Stimulated activated CD4-positive, alpha-beta T cell treated with anti-CD3 and anti-CD28 coated beads, Interleukin-4, amount 100 ng/mL, for 48 hours (primary cell): ENCODE data around the gene NDUFB10.

Experiments used
- DNase-seq, 2 donors: peaks; one replicate each; pipeline ENCODE4 v3.0.0-alpha.2; 2020; ENCODE audit warnings: low read depth in 2 of 2

Gene NDUFB10

DNA sequence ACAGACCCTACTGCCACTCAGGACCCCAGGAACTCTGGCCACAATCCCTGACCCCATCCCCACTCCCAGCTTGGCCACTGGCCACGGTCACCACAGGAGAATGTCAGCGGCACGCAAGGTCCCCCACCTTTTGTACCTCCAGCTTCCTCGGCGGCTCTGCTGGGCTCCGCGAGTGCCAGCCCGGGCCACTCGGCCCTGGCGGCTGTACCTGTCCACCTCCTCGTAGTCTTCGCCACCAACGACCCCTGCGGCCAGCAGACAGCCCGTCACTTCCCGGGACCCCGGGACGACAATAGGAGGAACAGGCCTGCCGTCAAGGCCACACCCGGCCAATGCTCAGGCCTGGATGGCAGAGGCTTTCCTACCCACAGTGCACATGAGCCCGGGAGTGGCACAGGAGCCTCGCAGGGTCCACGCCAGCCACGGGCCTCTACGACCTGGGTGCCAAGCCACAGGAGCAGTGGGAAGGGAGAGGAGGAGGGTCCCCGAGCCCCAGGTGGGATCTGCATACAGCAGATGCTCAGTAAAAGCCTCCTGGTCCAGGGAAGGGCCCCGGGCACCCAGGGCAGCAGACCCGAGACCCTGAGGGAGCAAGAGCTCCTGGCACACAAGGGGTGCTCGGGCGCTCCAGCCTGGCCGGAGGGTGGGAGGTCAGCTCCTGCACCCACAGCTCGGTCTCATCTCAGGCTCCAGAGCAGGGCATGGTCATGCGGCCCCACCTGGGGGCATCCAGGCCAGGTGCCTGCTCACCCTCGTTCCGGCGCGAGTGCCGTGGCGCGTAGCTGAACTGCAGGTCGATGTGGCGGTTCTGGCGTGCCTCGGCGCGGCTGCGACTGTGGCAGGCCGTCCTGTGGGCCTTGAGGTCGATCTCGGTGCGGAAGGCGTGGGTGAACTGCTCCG is 42.4 kb downstream of the NDUFB10 start:
- DNase-seq: no peak

GRCh38 chr16:2002406-2003230 is 43.3 kb downstream of the NDUFB10 start:
- no peak for DNase-seq

DNA sequence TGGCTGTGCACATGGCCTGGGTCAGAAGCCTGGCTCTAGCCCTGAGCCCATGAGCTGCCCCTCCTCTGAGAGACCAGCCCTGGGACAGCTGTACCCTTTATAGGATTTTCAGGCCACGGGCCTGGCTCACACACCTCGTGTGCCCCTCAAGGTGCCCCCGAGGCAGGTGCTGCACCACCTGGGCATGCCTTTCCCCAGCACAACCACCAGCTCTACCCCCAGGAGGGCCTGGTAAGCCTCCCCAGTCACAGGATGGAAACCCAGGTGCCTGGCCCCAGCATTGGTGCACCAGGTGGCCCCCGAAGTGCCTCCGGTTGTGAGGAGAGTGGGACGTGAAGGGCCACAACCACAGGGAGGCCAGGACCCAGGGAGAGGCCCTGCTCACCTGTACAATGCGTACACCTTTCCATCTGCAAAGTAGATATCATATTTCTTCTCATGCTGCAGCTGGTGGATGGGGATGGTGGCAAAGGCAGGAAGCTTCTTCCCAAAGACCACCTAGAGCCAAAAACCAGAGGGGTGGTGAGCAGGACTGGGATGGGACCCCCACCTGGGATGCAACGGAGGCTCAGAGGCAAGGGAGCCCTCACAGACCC is 44.0 kb downstream of the NDUFB10 start:
- DNase-seq: no peak

DNA sequence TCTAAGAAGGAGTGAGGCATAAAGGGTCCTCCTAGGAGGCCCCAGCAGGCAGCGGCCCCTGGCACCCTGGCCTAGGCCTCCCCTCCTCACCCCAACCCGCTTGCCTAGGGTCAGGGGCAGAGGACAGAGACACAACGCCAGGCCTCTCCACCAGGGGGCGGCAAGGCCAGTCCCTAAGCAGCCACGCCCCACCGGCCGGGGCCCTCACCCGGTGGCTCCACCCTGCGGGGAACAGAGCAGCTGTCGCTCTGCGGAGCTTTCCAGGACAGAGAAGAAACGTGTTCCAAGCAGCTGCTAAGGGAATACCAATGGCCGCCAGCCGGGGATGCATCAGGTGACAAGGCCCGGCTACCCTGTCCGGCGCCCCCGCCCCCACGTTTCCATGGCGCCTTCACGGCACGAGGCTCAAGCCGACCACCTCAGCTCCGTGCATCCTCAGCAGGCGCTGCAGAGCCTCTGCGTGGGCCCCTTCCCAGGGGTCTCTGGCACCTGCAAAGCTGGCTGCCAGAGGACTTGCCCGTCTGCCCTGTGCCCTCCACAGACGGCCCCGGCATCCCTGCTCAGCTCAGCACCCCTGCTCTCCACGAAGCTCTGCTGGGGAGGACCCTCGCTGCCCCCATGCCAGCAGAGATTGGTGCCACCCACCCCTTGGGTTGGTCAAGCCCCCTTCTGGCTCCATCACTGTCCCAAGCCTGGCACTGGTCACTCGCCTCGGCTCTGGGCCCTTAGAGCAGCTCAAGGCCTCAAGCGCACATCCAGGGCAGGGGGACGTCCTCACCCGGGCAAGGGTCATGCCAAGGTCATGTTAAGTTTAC is 44.7 kb downstream of the NDUFB10 start:
- DNase-seq: peak; percentile 89 to 93

DNA sequence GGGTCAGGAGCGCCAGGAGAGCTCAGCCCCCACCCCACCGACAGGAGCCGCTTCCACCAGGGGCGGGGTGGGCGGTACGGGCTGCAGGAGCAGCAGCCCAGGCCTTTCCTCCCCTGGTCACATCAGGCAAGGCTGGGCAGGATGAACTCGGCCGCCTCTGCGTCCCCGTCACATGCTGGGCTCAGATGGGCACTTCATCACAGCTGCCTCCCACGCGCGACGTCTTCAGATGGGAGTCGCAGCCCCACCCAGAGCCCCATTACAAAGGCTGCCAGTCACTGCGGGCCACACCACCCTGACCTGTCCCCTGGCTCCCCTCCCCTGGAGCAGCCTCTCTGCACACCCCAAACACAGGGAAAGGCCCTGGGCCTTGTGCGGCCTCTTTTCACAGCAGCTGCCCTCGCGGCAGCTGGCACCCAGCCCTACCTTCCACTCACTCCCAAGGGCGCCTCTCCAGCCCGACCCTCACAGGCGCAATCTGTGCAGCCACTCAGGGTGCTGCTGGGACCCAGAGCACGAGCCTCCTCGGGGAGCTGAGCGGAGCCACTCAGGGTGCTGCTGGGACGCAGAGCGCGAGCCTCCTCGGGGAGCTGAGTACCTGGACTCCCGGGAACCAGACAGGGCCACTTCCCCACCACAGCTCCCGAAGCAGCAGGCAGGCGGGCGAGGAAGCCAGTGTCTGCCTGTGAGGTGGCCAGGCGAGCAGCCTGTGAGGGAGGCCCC is 45.6 kb downstream of the NDUFB10 start:
- DNase-seq: no peak

DNA sequence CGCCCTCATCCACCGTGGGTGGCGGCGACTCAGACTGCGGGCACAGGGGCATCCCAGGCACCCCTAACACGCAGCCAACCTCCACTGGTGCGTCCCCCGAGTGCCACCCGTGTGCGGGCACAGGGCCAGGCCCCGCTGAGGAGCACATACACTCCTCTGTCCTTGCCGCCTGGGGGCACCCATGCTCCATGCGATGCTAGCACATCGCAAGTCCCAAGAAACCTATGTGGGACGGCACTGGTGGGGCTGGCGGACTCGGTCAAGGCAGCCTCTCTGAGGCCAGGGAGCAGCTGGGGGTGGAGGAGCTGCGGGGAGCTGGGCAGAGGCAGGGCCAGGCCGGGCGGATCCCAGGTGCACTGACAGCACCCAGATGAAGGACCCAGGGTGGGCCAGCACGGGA is 46.3 kb downstream of the NDUFB10 start:
- DNase-seq: no peak

DNA sequence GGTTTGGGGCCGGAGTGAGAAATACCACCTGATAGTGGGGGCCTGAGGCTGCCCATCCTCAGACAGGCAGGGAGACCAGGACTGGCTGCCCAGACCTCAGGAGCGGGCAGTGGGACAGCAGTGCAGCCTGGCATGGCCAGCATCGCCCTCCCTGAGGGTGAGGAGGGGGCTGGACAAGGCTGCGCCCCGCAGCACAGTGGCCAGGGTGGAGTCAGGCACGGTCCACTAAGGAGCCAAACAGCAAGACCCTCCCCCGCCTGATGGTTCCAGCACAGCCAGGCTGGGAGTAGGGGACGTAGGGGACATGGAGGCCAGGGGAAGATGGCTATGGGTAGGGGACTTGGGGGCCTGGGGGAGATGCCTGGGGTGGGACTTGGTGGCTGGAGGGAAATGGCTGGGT is 47.0 kb downstream of the NDUFB10 start:
- DNase-seq: no peak

DNA sequence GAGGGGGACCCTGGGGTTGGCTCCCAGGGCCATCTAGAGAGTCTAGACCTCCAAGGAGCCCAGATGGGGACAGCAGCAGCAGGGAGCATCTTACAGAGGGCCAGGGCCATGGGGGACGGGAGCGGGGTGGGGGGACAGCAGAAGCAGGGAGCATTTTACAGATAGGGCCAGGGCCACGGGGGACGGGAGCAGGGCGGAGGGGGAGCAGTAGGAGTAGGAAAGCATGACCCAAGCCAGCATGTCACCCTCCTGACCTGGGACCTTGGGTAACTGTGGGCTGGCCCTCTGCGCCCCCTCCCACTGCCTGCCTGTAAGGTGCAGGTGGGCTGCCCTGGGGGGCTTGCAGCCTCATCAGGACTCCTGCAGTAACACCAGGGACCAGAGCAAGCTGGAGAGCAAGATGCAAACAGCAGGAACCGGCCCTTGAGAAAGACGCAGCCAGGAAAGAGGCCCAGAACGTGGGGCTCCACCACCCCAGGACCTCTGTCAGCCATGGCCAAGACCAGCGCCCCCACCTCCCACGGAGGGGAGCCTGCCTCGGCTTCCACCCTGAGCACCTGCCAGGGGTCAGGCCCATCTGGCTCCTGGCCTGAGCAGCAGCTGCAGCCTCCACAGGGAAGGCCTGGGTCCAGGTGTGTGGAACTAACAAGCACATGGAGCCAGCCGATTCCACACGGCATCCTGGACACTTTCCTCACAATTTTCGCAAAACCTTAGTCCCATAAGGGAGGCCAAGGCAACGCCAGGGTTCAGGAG is 47.9 kb downstream of the NDUFB10 start:
- DNase-seq: no peak

DNA sequence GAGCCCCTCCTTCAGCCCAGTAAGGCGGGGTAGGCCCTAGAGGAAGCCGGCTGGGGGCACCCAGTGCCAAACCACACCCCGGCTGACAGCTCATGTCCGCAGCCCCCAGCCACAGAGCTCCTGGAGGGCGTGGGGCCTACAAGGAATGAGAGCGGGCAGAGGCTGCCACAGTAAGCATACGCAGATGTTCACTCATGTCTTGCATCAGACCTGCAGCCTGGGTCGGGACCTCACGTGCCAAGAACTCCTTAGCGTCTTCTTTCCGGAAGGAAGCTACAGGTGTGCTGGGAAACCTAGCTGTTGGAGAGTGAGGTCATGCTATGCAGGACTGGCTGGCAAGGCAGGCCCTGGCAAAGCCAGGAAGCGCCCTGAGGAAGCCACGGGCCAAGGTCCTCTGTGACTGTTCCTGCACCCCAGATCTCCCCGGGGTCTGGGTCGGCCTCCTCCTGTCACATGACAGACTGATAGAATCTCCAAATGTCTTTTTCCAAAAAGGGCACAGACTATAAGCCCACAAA is 48.7 kb downstream of the NDUFB10 start:
- no peak for DNase-seq

- DNase-seq: no peak
Observed at GRCh38 chr16:2008631-2009163, 49.4 kb downstream of the NDUFB10 start.

DNA sequence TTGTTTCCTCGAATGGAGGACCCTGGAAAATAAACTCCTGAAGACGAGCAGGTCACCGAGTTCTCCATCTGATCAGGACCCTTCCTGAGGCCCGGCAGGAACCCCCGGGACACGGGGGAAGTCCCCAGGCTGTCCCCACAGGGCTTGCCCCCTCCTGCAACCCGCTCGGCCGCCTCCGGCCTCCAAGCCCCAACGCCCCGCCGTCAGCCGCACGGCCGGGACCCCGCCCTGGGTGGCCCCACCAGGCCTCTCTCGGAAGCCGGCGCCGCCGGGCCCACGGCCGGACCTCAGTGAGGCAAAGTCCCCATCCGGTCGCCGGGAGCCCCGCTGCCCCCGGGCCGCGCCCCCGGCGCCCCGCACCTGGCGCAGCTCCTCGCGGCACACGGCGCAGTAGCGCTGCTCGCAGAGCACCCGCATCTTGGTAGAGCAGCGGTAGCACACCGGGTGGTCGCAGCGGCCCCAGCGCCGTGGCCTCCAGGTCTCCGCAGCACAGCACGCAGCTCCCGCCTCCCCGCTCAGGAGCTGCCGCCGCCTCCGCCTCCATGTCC is 49.9 kb downstream of the NDUFB10 start:
- DNase-seq: no peak

DNA sequence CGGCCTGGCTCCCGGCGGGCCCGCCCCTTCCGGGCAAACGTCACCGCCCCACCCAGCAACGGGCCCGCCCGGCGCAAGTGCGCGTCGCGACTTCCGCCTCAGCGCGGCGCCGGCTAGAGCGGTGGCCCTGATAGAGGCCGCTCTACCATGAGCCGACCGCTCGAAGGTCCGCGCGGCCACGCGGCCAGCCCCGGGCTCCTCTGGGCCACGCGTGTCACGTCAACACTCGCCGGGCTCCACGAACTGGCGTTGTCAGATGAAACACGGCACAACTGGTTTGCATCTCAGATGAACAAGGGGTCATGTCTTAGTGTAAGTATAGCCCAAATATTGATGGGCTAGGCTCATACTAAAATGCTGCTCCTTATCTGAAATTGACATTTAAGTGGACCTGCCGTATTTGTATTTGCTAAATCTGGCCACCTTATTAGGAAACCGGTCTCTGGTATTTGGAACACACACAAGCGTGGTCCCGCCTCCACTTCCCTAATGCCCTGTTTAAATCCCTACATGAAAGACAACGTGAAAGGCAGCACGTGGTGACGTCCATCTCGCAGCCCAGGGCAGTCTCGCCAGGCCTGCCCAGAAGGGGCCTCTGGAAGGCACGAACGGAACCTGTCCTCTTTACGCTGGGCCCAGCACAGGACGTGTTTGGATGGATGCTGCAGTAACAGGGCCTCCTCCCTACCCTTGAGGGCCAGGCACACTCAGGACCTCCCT is 50.6 kb downstream of the NDUFB10 start, which contains the start of gene ZNF598:
ZNF598 (minus strand) TSS at position 31 of the 720 bp plus-strand sequence.
- DNase-seq: peak; percentile 72 to 73
